Natural killer cell (primary cell): ENCODE results near the gene ZDHHC9. TPM values are rescaled to one million over a fixed set of nuclear protein-coding genes. Genes with fewer than 3 reads are reported as not detected.

Source experiments
- ATAC-seq, 3 donors: fragments of 150-1000 bp in 2 of 3; fragments of 200-7000 bp in 1 of 3; cut with Tn5 transposase; 1 replicate in 1 of 3; 2 replicates in 2 of 3; pipeline ENCODE4 v1.10.0; 2021; ENCODE audit warnings: mild to moderate bottlenecking in 2 of 3, moderate library complexity in 2 of 3
- DNase-seq, 2 donors: peaks; one replicate each; pipeline versions ENCODE4 v3.0.0 to v3.0.0-alpha.2; 2013 to 2021; ENCODE audit warnings: mixed read lengths in 1 of 2
- H3K27ac ChIP-seq: one replicate; pipeline ENCODE4 v1.5.1; 2013; ENCODE audit warnings: mild to moderate bottlenecking, low read length
- H3K27me3 ChIP-seq: one replicate; pipeline ENCODE4 v1.6.1; 2013; ENCODE audit warnings: low read length; ENCODE audit not compliant: control insufficient read depth, insufficient read depth
- H3K36me3 ChIP-seq: one replicate; pipeline ENCODE4 v1.6.1; 2013; ENCODE audit warnings: low read length; ENCODE audit not compliant: control insufficient read depth, insufficient read depth
- H3K4me1 ChIP-seq: one replicate; pipeline ENCODE4 v1.6.1; 2013; ENCODE audit warnings: low read length; ENCODE audit not compliant: control insufficient read depth, insufficient read depth
- H3K4me3 ChIP-seq: one replicate; pipeline ENCODE4 v1.5.1; 2013; ENCODE audit warnings: low read length
- H3K9me3 ChIP-seq: one replicate; pipeline ENCODE4 v1.6.1; 2013; ENCODE audit warnings: low read length; ENCODE audit not compliant: control insufficient read depth, insufficient read depth
- H3K27ac Mint-ChIP-seq, 2 donors: one replicate each; pipeline ENCODE4 v1.8.0; 2022; ENCODE audit warnings: mild to moderate bottlenecking in 2 of 2, mixed read lengths in 2 of 2, moderate library complexity in 1 of 2
- H3K27me3 Mint-ChIP-seq, 2 donors: one replicate each; pipeline ENCODE4 v1.8.0; 2022; ENCODE audit warnings: low read depth in 2 of 2, mixed read lengths in 2 of 2
- H3K36me3 Mint-ChIP-seq: one replicate; pipeline ENCODE4 v1.8.0; 2022; ENCODE audit warnings: mixed read lengths
- H3K4me1 Mint-ChIP-seq, 2 donors: one replicate each; pipeline ENCODE4 v1.8.0; 2022; ENCODE audit warnings: mixed read lengths in 2 of 2
- H3K4me3 Mint-ChIP-seq: one replicate; pipeline ENCODE4 v1.8.0; 2022; ENCODE audit warnings: mild to moderate bottlenecking, moderate library complexity, mixed read lengths
- H3K9me3 Mint-ChIP-seq, 2 donors: one replicate each; pipeline ENCODE4 v1.8.0; 2022; ENCODE audit warnings: mixed read lengths in 2 of 2
- CTCF ChIP-seq: fragments of 200-600 bp; IDR thresholded peaks from one replicate; pipeline ENCODE4 v1.8.0; 2022; ENCODE audit warnings: antibody characterized with exemption
- WGBS: methylation state at CpG from one replicate; pipeline ENCODE4 v1.1.7; 2013; ENCODE audit warnings: missing lambda C conversion rate; ENCODE audit not compliant: insufficient coverage; 5-methylcytosine and 5-hydroxymethylcytosine counted together
- intact Hi-C: fragments of 100-400 bp; cut with micrococcal nuclease; formaldehyde crosslinking; loops from one replicate; pipeline ENCODE4 v1.14.2; 2022
- total RNA-seq, 4 donors: library from RNA; stranded (reverse); fragments of 120-200 nt in 1 of 4; gene quantifications; one replicate each; pipeline versions ENCODE4 v1.2.3 to v1.2.4, GENCODE V29; 2013 to 2022

The ZDHHC9 gene
- total RNA-seq, 3 donors from 2014 or later (not counting 1 experiment from before 2014, with no cell fraction given), result 1.0 to 3.0 (median 2.1) TPM

- peak overlapping the region; percentile 77 for H3K4me3 Mint-ChIP-seq
- ATAC-seq (no peak), DNase-seq (peak in 1 of 2 donors; percentile 12)
- Histone ChIP-seq H3K4me3 (peak overlapping the region; percentile 77), H3K9me3 (no peaks in the 10 kb centered on the region), H3K27me3 (no peaks in the 10 kb centered on the region), H3K36me3 (no peaks in the 10 kb centered on the region), H3K27ac (no peak overlapping the region), H3K4me1 (peaks cover 8% of the 10 kb centered on the region)
- H3K36me3 Mint-ChIP-seq, result no peaks in the 10 kb centered on the region
- H3K27ac Mint-ChIP-seq, result no peak overlapping the region
- no peak for TF ChIP-seq CTCF
- peaks cover 3 to 21% of the 10 kb centered on the region in 2 donors for H3K27me3 Mint-ChIP-seq
- intact Hi-C loops, result no loop called here
- no peaks in the 10 kb centered on the region for H3K9me3 Mint-ChIP-seq
- 11% methylated on average over 16 of the region's 17 CpGs for WGBS
- H3K4me1 Mint-ChIP-seq, result peaks cover 0 to 10% of the 10 kb centered on the region in 2 donors
Measured at GRCh38 chrX:129842510-129843208, 1.0 kb downstream of the ZDHHC9 start.

- Histone ChIP-seq H3K27ac (no peak overlapping the region), H3K4me3 (no peak overlapping the region), H3K27me3 (no peaks in the 10 kb centered on the region), H3K4me1 (peaks cover 8% of the 10 kb centered on the region), H3K36me3 (no peaks in the 10 kb centered on the region), H3K9me3 (no peaks in the 10 kb centered on the region)
- no peaks in the 10 kb centered on the region for H3K36me3 Mint-ChIP-seq
- no peak for DNase-seq
- no peaks in the 10 kb centered on the region for H3K9me3 Mint-ChIP-seq
- intact Hi-C loops, result no loop called here
- peaks cover 0 to 10% of the 10 kb centered on the region in 2 donors for H3K4me1 Mint-ChIP-seq
- H3K4me3 Mint-ChIP-seq, result no peak overlapping the region
- H3K27ac Mint-ChIP-seq, result no peak overlapping the region
- 79% methylated on average over 5 of the region's 5 CpGs for WGBS
- no peak for TF ChIP-seq CTCF
- no peak for ATAC-seq
- H3K27me3 Mint-ChIP-seq, result peaks cover 0 to 12% of the 10 kb centered on the region in 2 donors
Measured at GRCh38 chrX:129840344-129840743, 3.3 kb downstream of the ZDHHC9 start.

- Histone ChIP-seq H3K27me3 (no peaks in the 10 kb centered on the region), H3K9me3 (no peaks in the 10 kb centered on the region), H3K4me1 (no peaks in the 10 kb centered on the region), H3K4me3 (no peak overlapping the region), H3K36me3 (no peaks in the 10 kb centered on the region), H3K27ac (no peak overlapping the region)
- no peak overlapping the region for H3K27ac Mint-ChIP-seq
- WGBS, result 89% methylated on average over 3 of the region's 3 CpGs
- no peaks in the 10 kb centered on the region for H3K27me3 Mint-ChIP-seq
- H3K9me3 Mint-ChIP-seq, result no peaks in the 10 kb centered on the region
- no peaks in the 10 kb centered on the region for H3K4me1 Mint-ChIP-seq
- H3K36me3 Mint-ChIP-seq, result no peaks in the 10 kb centered on the region
- ATAC-seq, result no peak
- intact Hi-C loops, result no loop called here
- no peak overlapping the region for H3K4me3 Mint-ChIP-seq
- no peak for TF ChIP-seq CTCF
- DNase-seq, result no peak
Measured at GRCh38 chrX:129836827-129837226, 6.9 kb downstream of the ZDHHC9 start.
